Stimulated activated naive CD4-positive, alpha-beta T cell treated with Interleukin-2 at 50 U/mL for 16 hours (primary cell): ENCODE results near the gene RNLS.

ENCODE experiments used
- DNase-seq: peaks from one replicate; lab custom pipeline; 2025; lab: John Stamatoyannopoulos, UW

RNLS gene

GRCh38 chr10:88474884-88475844 is 108.0 kb downstream of the RNLS start:
- DNase-seq: no peak

GRCh38 chr10:88473989-88474883 is 108.9 kb downstream of the RNLS start:
- no peak for DNase-seq

- DNase-seq: no peak
Observed at GRCh38 chr10:88472540-88472939, 110.6 kb downstream of the RNLS start.

GRCh38 chr10:88471899-88472298 is 111.2 kb downstream of the RNLS start:
- DNase-seq: no peak

- no peak for DNase-seq
Observed at GRCh38 chr10:88467835-88468485, 115.2 kb downstream of the RNLS start.

- no peak for DNase-seq
Observed at GRCh38 chr10:88466786-88467185, 116.3 kb downstream of the RNLS start.

- no peak for DNase-seq
Observed at GRCh38 chr10:88465765-88466164, 117.4 kb downstream of the RNLS start.

- DNase-seq: no peak
Observed at GRCh38 chr10:88463811-88464210, 119.3 kb downstream of the RNLS start.

- DNase-seq: no peak
Observed at GRCh38 chr10:88461426-88461825, 121.7 kb downstream of the RNLS start.

- no peak for DNase-seq
Observed at GRCh38 chr10:88459530-88459929, 123.6 kb downstream of the RNLS start.

- no peak for DNase-seq
Observed at GRCh38 chr10:88458209-88458608, 124.9 kb downstream of the RNLS start.

GRCh38 chr10:88457660-88458059 is 125.5 kb downstream of the RNLS start:
- DNase-seq: no peak

GRCh38 chr10:88456730-88457129 is 126.4 kb downstream of the RNLS start:
- DNase-seq: no peak

- no peak for DNase-seq
Observed at GRCh38 chr10:88455831-88456230, 127.3 kb downstream of the RNLS start.

- no peak for DNase-seq
Observed at GRCh38 chr10:88450201-88450600, 132.9 kb downstream of the RNLS start.

GRCh38 chr10:88442716-88443115 is 140.4 kb downstream of the RNLS start:
- no peak for DNase-seq

GRCh38 chr10:88440541-88440940 is 142.6 kb downstream of the RNLS start:
- DNase-seq: no peak

GRCh38 chr10:88439932-88440331 is 143.2 kb downstream of the RNLS start:
- DNase-seq: no peak

GRCh38 chr10:88437411-88437810 is 145.7 kb downstream of the RNLS start:
- no peak for DNase-seq

GRCh38 chr10:88433565-88434186 is 149.4 kb downstream of the RNLS start:
- DNase-seq: no peak

GRCh38 chr10:88431103-88431502 is 152.0 kb downstream of the RNLS start:
- no peak for DNase-seq

GRCh38 chr10:88428976-88429375 is 154.1 kb downstream of the RNLS start:
- DNase-seq: no peak
